GM08714 (cell line): Measurements from ENCODE around the gene KCNIP3.
"Not testable (repeated sequence)": the region's sequence is repeated elsewhere in the genome, so short reads cannot be mapped to it uniquely, and the experiment has no call there.

Source experiments
- H3K4me3 ChIP-seq: fragments of 200-500 bp; sonication (Bioruptor generic); 2 replicates; pipeline ENCODE4 v1.5.1; 2014; ENCODE audit warnings: mild to moderate bottlenecking, low read length, inconsistent platforms
- ZNF274 ChIP-seq: IDR thresholded peaks from 2 replicates; pipeline ENCODE4 v1.6.1; 2012; ENCODE audit warnings: mild to moderate bottlenecking, low read depth, low read length

Gene KCNIP3

DNA sequence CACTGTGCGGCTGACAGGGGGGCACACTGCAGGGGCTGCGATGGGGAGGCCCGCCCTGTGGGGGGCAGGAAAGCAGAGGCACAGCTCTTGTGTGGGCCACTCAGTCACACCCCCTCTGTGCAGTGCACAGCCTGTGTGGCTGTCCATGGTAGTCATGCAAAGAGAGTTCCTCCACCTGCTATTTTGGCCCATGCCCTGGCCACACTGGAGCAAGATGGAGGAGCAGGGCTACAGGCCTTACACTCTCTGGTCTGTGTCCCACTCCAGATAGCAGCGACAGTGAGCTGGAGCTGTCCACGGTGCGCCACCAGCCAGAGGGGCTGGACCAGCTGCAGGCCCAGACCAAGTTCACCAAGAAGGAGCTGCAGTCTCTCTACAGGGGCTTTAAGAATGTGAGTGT is 76.9 kb downstream of the KCNIP3 start:
- H3K4me3 ChIP-seq: no peak overlapping the region
- TF ChIP-seq ZNF274: no peak

DNA sequence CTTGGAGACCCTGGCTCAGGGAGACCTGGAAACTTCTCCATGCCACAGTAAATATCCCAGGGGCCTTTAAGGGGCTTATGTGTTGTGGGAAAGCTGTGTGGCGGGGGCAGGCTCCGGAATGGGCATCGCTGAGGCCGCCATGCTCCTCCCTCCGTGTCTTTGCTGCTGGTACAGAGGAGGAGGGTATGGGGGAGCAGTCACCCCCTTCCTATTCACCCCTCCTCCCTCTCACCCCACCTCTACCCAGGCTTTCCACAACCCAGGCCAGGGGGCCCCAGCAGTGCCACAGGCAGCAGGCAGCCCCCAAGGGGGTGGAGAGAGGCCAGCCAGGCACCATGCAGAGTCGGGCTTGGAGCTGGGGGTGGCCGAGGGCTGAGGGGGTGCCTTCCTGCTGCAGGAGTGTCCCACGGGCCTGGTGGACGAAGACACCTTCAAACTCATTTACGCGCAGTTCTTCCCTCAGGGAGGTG is 77.3 kb downstream of the KCNIP3 start:
- H3K4me3 ChIP-seq: no peak overlapping the region
- TF ChIP-seq ZNF274: no peak

DNA sequence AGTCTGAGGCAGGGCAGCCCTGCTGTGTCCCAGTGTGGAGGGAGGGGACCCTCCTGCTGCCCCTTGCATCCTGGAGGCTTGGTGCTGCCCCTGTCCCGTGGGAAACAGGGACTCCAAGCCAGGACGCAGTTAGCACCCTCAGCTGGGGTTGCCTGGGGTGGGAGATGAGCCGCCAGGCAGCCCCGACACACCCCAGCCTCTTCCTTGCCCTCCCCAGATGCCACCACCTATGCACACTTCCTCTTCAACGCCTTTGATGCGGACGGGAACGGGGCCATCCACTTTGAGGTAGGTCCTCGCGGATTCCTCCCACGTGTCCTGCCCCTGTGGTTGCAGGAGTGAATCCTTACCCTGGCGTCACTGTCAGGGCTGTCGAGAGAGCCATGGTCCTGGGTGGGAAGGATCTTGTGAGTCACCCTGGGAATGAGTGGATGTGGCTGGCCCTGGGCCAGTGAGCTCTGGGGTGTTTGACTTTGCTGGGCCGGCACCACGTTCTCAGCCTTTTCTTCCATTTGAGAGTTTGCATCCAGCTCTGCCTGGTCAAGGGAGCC is 77.8 kb downstream of the KCNIP3 start:
- H3K4me3 ChIP-seq: no peak overlapping the region
- no peak for TF ChIP-seq ZNF274

- TF ChIP-seq ZNF274: no peak
- H3K4me3 ChIP-seq: no peak overlapping the region
These were observed 78.5 kb downstream of the KCNIP3 start for GRCh38 chr2:95375532-95376150.

- TF ChIP-seq ZNF274: no peak
These were observed 79.4 kb downstream of the KCNIP3 start for GRCh38 chr2:95376311-95377215.

DNA sequence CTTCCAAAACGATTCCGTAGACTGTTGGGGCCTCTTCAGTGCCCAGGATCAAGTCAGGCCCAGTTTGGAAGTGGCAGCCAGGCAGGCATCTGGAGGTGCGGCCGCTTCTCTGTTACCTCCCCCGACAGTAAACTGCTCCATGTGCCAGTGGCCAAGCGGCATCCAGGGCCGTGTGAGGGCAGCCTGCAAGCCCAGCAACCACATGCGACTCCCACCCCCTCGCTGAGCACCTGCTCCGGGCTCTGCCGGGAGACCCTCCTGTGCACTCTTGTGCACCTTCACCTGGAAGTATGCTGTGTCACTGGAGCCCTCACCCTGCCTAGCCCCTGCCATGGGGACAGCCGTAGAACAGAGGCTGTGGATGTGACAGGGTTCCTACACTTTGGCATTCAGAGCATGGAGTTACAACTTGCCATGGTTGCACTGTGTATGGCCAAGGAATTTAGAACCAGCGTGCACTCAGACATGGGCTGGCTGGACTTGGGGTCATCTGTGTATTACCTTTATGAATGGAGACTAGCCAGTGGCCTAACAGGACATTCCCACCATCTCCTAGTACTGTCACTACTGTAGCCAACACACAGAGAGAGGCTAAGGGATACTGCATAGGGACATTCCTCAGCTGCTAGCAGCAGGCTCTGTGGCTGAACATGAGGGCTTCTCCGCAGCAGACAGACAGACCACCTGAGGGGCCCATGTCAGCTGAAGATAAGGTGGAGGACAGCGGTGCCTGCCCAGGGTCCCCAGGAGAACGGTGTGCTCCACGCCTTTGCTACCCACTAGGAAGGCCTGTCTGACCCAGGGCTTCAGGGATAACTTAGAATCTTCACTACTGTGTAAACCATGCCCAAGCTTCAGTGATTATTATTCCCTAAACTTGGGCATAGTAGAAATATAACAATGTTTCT is 80.3 kb downstream of the KCNIP3 start:
- no peak for TF ChIP-seq ZNF274
- no peak overlapping the region for H3K4me3 ChIP-seq

More at GRCh38 chr2:95376311-95377215, 79.4 kb downstream of the KCNIP3 start:
- H3K4me3 ChIP-seq: no peak overlapping the region

DNA sequence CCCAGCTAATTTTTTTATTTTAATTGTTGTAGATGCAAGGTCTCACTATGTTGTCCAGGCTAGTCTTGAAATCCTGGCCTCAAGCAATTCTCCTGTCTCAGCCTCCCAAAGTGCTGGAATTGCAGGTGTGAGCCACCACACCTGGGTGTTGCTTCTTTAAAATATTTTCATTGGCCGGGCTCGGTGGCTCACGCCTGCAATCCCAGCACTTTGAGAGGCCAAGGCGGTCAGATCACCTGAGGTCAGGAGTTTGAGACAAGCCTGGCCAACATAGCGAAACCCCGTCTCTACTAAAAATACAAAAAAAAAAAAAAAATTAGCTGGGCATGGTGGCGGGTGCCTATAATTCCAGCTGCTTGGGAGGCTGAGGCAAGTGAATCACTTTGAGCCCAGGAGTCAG is 81.1 kb downstream of the KCNIP3 start:
- not testable (repeated sequence) for H3K4me3 ChIP-seq

- no peak for TF ChIP-seq ZNF274
- H3K4me3 ChIP-seq: no peak overlapping the region
These were observed 82.3 kb downstream of the KCNIP3 start for GRCh38 chr2:95379371-95379831.

- H3K4me3 ChIP-seq: no peak overlapping the region
- TF ChIP-seq ZNF274: no peak
These were observed 83.1 kb downstream of the KCNIP3 start for GRCh38 chr2:95380280-95380679.

DNA sequence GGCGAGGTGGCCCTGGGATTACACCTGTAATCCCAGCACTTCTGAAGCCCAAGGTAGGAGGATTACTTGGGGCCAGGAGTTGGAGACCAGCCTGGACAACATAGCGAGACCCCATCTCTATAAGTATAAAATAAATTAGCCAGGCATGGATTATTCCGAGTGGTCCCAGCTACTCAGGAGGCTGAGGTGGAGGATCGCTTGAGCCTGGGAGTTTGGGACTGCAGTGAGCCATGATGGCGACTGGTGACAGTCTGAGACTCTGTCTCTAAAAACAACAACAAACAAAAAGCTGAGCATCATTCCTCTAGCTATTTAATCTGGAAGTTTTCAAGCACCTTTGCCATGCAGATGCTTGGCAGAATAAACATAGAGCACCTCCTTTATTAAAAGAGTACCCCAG is 83.6 kb downstream of the KCNIP3 start:
- no peak overlapping the region for H3K4me3 ChIP-seq
- no peak for TF ChIP-seq ZNF274

DNA sequence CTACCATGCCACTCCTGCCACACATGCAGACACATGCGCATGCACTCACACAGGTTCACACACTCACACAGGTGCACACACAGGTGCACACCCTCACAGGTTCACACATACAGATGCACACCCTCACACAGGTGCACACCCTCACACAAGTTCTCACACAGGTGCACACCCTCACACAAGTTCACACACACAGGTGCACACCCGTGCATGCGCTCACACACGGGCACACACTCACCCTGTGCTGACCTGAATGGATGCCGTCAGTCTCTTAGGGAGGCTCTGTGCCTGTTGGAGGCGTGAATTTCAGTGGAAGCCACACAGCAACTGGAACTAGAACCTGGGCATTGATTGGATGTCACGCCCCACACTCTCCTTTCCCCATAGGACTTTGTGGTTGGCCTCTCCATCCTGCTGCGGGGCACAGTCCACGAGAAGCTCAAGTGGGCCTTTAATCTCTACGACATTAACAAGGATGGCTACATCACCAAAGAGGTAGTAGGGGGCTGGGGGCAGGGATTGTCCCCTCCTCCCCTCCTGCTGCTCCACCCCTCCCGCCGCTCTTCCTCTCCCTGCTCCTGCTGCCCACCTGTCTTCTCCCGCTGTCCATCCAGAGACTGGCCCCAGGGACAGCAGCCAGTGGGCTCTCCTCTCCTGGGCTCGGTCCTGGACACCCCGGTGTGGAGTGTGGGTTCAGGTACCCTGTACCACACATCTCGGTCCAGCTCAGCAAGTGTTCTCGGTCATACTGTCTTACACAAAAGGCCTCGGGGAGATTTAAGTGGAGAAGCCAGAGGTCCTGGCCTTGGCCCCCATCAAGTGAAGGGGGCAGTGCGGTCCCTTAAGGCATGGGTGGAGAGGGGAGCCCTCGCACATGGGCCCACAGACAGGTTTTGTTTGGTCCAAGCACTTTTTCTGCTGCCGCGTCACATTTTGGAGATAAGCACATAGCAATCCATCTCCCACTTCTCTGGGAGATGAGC is 84.4 kb downstream of the KCNIP3 start:
- no peak for TF ChIP-seq ZNF274
- no peak overlapping the region for H3K4me3 ChIP-seq

GRCh38 chr2:95382192-95382591 is 85.0 kb downstream of the KCNIP3 start:
- TF ChIP-seq ZNF274: no peak

GRCh38 chr2:95382686-95383634 is 85.8 kb downstream of the KCNIP3 start:
- H3K4me3 ChIP-seq: no peak overlapping the region
- TF ChIP-seq ZNF274: no peak

More at GRCh38 chr2:95382192-95382591, 85.0 kb downstream of the KCNIP3 start:
- no peak overlapping the region for H3K4me3 ChIP-seq
